Neural cell (in vitro differentiated cells): ENCODE data around the gene PCDHGA5. TPM values are rescaled to one million over a fixed set of nuclear protein-coding genes. Genes with fewer than 3 reads are reported as not detected.

Source experiments
- H2AFZ ChIP-seq: fragments of 200-600, 300-800 bp; sonication (generic), shearing (Covaris generic); 2 replicates; pipeline ENCODE4 v1.6.0; 2014; ENCODE audit warnings: low read depth, mild to moderate bottlenecking, antibody characterized with exemption, low read length, moderate library complexity
- H3F3A ChIP-seq: fragments of 200-600 bp; shearing (Covaris generic); 2 replicates; pipeline ENCODE4 v1.6.1; 2016; ENCODE audit warnings: mild to moderate bottlenecking, moderate library complexity, mixed read lengths, antibody characterized with exemption, low read length; ENCODE audit not compliant: insufficient read depth, poor library complexity, severe bottlenecking
- H3K27ac ChIP-seq: fragments of 200-600, 300-800 bp; sonication (generic), shearing (Covaris generic); 2 replicates; pipeline ENCODE4 v1.5.1; 2014; ENCODE audit warnings: mild to moderate bottlenecking, low read length, moderate library complexity
- H3K27me3 ChIP-seq: fragments of 300-800, 200-600 bp; sonication (generic), shearing (Covaris generic); 2 replicates; pipeline ENCODE4 v1.6.0; 2014; ENCODE audit warnings: mild to moderate bottlenecking, low read depth, low read length, moderate library complexity; ENCODE audit not compliant: insufficient read depth
- H3K36me3 ChIP-seq: fragments of 300-800, 200-600 bp; sonication (generic), shearing (Covaris generic); 2 replicates; pipeline ENCODE4 v1.5.1; 2014; ENCODE audit warnings: mild to moderate bottlenecking, antibody characterized with exemption, low read length, moderate library complexity; ENCODE audit not compliant: insufficient read depth
- H3K4me2 ChIP-seq: fragments of 300-800, 200-600 bp; sonication (generic), shearing (Covaris generic); 2 replicates; pipeline ENCODE4 v1.6.0; 2014; ENCODE audit warnings: mild to moderate bottlenecking, low read length
- H3K4me3 ChIP-seq: fragments of 300-800, 200-600 bp; sonication (generic), shearing (Covaris generic); 2 replicates; pipeline ENCODE4 v1.5.1; 2014; ENCODE audit warnings: mild to moderate bottlenecking, low read length, moderate library complexity
- H3K79me2 ChIP-seq: fragments of 200-600 bp; shearing (Covaris generic); replicated peaks from 2 replicates; pipeline ENCODE4 v1.6.0; 2014; ENCODE audit warnings: mild to moderate bottlenecking, low read length, moderate library complexity; ENCODE audit not compliant: insufficient read depth
- H3K9ac ChIP-seq: fragments of 300-800, 200-600 bp; sonication (generic), shearing (Covaris generic); 2 replicates; pipeline ENCODE4 v1.6.1; 2016; ENCODE audit warnings: mild to moderate bottlenecking, low read length, mixed read lengths
- H3K9me2 ChIP-seq: fragments of 200-600 bp; shearing (Covaris generic); 2 replicates; pipeline ENCODE4 v1.6.1; 2016; ENCODE audit warnings: mild to moderate bottlenecking, low read length, mixed read lengths; ENCODE audit not compliant: insufficient read depth
- H3K9me3 ChIP-seq: fragments of 200-600, 300-800 bp; sonication (generic), shearing (Covaris generic); 2 replicates; pipeline ENCODE4 v1.6.1; 2016; ENCODE audit warnings: mild to moderate bottlenecking, mixed run types, low read length, moderate library complexity, mixed read lengths
- H4K20me1 ChIP-seq: fragments of 200-600 bp; shearing (Covaris generic); 2 replicates; pipeline ENCODE4 v1.6.1; 2016; ENCODE audit warnings: mild to moderate bottlenecking, mixed run types; ENCODE audit not compliant: insufficient read depth
- CTCF ChIP-seq: fragments of 450-650 bp; IDR thresholded peaks from 2 replicates; pipeline ENCODE4 v1.5.1; 2014; ENCODE audit warnings: antibody characterized with exemption, mild to moderate bottlenecking, moderate library complexity; ENCODE audit not compliant: poor library complexity, severe bottlenecking
- EZH2 ChIP-seq: fragments of 200-600, 300-800 bp; shearing (Covaris generic), sonication (generic); IDR thresholded peaks from 2 replicates; pipeline ENCODE4 v1.6.1; 2014; ENCODE audit warnings: antibody characterized with exemption, low read length, borderline replicate concordance, mild to moderate bottlenecking; ENCODE audit not compliant: insufficient read depth, poor library complexity, severe bottlenecking
- MXI1 ChIP-seq: fragments of 450-650 bp; conservative IDR thresholded peaks from 2 replicates; pipeline ENCODE4 v1.6.1; 2014; ENCODE audit warnings: antibody characterized with exemption, mild to moderate bottlenecking; ENCODE audit not compliant: poor library complexity, severe bottlenecking
- POLR2AphosphoS5 ChIP-seq: IDR thresholded peaks from 2 replicates; pipeline ENCODE4 v1.6.1; 2012
- RAD21 ChIP-seq: fragments of 450-650 bp; conservative IDR thresholded peaks from 2 replicates; pipeline ENCODE4 v1.6.1; 2014; ENCODE audit warnings: antibody characterized with exemption, mild to moderate bottlenecking, moderate library complexity
- REST ChIP-seq: IDR thresholded peaks from 2 replicates; pipeline ENCODE4 v1.6.1; 2012; ENCODE audit warnings: borderline replicate concordance
- SMC3 ChIP-seq: fragments of 450-650 bp; conservative IDR thresholded peaks from 2 replicates; pipeline ENCODE4 v1.6.1; 2014; ENCODE audit warnings: antibody characterized with exemption, mild to moderate bottlenecking, moderate library complexity; ENCODE audit not compliant: poor library complexity
- TAF1 ChIP-seq: IDR thresholded peaks from 2 replicates; pipeline ENCODE4 v1.6.1; 2012; ENCODE audit warnings: low read depth
- polyA plus RNA-seq: library from polyadenylated mRNA; depleted of rRNA; stranded (reverse); fragments of >200 nt; gene quantifications from 2 replicates; pipeline ENCODE4 v1.2.3, GENCODE V29; 2014

The PCDHGA5 gene
- polyA plus RNA-seq, 1 donor from 2014 or later = 0.25 TPM

- Histone ChIP-seq H3K9ac (no peak overlapping the region), H3K27ac (no peak overlapping the region), H3K36me3 (peaks cover 7% of the 10 kb centered on the region), H4K20me1 (no peaks in the 10 kb centered on the region), H3K4me3 (no peak overlapping the region), H3K9me2 (no peaks in the 10 kb centered on the region), H3K27me3 (no peaks in the 10 kb centered on the region), H3K4me2 (no peak overlapping the region), H3K79me2 (no peaks in the 10 kb centered on the region), H2AFZ (no peak overlapping the region), H3F3A (no peaks in the 10 kb centered on the region), H3K9me3 (peaks cover 56% of the 10 kb centered on the region)
- no peak for TF ChIP-seq CTCF
- no peak for TF ChIP-seq RAD21
- TF ChIP-seq POLR2AphosphoS5 = no peak
Measured at GRCh38 chr5:141398608-141399007, 34.6 kb downstream of the PCDHGA5 start.

DNA sequence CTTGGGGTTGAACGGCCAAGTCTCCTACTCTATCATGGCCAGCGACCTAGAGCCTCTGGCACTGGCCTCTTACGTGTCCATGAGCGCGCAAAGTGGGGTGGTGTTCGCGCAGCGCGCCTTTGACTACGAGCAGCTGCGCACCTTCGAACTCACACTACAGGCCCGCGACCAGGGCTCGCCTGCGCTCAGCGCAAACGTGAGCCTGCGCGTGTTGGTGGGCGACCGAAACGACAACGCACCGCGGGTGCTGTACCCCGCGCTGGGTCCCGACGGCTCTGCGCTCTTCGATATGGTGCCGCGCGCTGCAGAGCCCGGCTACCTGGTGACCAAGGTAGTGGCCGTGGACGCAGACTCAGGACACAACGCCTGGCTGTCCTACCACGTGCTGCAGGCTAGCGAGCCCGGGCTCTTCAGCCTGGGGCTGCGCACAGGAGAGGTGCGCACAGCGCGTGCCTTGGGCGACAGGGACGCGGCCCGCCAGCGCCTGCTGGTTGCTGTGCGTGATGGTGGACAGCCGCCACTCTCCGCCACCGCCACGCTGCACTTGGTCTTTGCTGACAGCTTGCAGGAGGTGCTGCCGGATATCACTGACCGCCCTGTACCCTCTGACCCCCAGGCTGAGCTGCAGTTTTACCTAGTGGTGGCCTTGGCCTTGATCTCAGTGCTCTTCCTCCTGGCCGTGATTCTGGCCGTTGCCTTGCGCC is 35.7 kb downstream of the PCDHGA5 start:
- peaks cover 7% of the 10 kb centered on the region for H3K36me3 ChIP-seq
- no peaks in the 10 kb centered on the region for H3K79me2 ChIP-seq
- no peak overlapping the region for H3K4me3 ChIP-seq
- H3K9me2 ChIP-seq = no peaks in the 10 kb centered on the region
- H4K20me1 ChIP-seq = no peaks in the 10 kb centered on the region
- H3K27me3 ChIP-seq = no peaks in the 10 kb centered on the region
- no peak overlapping the region for H3K4me2 ChIP-seq
- no peak overlapping the region for H2AFZ ChIP-seq
- H3F3A ChIP-seq = no peaks in the 10 kb centered on the region
- H3K27ac ChIP-seq = no peak overlapping the region
- H3K9ac ChIP-seq = no peak overlapping the region
- H3K9me3 ChIP-seq = peaks cover 48% of the 10 kb centered on the region
- TF ChIP-seq RAD21 (no peak), EZH2 (no peak), MXI1 (no peak), SMC3 (no peak), CTCF (no peak), TAF1 (no peak)

DNA sequence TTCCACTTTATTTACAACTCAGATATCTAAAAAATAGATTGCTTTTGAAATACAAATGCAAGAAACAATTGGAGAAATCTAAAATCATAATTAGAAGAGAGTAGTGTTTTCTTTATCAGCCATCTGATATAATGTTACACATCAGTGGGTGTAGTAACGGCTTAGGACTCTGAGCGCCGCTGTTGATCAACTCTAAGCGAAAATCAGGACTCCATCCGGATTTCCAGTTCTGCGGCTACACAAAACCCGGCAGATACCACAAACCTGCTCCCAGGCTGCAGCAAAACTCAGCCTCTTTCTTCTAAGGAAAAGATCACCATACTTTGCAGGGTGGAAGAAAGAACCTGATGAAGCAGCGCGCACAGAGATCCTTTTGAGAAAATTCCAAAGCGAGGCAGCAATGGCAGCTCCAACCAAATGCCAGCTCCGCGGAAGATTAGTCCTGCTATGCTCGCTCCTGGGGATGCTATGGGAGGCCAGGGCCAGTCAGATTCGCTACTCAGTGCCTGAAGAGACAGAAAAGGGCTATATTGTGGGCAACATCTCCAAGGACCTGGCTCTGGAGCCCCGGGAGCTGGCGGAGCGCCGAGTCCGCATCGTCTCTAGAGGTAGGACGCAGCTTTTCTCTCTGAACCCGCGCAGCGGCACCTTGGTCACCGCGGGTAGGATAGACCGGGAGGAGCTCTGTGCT is 38.7 kb downstream of the PCDHGA5 start, which contains the start of gene PCDHGA9:
Gene PCDHGA9 (plus strand): TSS at position 226 of the 691 bp plus-strand sequence. CDS start 175 bp downstream, at position 401.
- peaks cover 4% of the 10 kb centered on the region for H3F3A ChIP-seq
- no peaks in the 10 kb centered on the region for H3K27me3 ChIP-seq
- H3K9me3 ChIP-seq = peaks cover 34% of the 10 kb centered on the region
- H3K9me2 ChIP-seq = no peaks in the 10 kb centered on the region
- H3K9ac ChIP-seq = no peak within 1 kb of the TSS
- TF ChIP-seq REST = no peak
- no peak within 1 kb of the TSS for H3K4me2 ChIP-seq
- no peaks in the 10 kb centered on the region for H3K79me2 ChIP-seq
- H3K36me3 ChIP-seq = peaks cover 7% of the 10 kb centered on the region
- no peak within 1 kb of the TSS for H3K27ac ChIP-seq
- no peak within 1 kb of the TSS for H2AFZ ChIP-seq
- H3K4me3 ChIP-seq = no peak within 1 kb of the TSS
- H4K20me1 ChIP-seq = no peaks in the 10 kb centered on the region
